Effector memory CD4-positive, alpha-beta T cell (primary cell): Measurements from ENCODE around the gene PSIP1.
A peak's percentile ranks its signal among the peaks of the same experiment; 100 is the strongest.

Source experiments
- DNase-seq, 3 donors: peaks; one replicate each; pipeline ENCODE4 v3.0.0-alpha.2; 2020
- H3K27ac ChIP-seq: 2 replicates; pipeline ENCODE4 v1.7.0; 2013; ENCODE audit warnings: mild to moderate bottlenecking, low read length, moderate library complexity; ENCODE audit not compliant: insufficient read depth, poor library complexity, severe bottlenecking
- H3K27me3 ChIP-seq: replicated peaks from 2 replicates; pipeline ENCODE4 v1.7.0; 2013; ENCODE audit warnings: mild to moderate bottlenecking, low read length; ENCODE audit not compliant: insufficient read depth, control insufficient read depth, poor library complexity, severe bottlenecking
- H3K36me3 ChIP-seq: 2 replicates; pipeline ENCODE4 v1.7.0; 2013; ENCODE audit warnings: mild to moderate bottlenecking, low read length, moderate library complexity; ENCODE audit not compliant: control insufficient read depth, insufficient read depth
- H3K4me1 ChIP-seq: 2 replicates; pipeline ENCODE4 v1.7.0; 2013; ENCODE audit warnings: low read length, mild to moderate bottlenecking; ENCODE audit not compliant: control insufficient read depth, insufficient read depth, poor library complexity, severe bottlenecking
- H3K4me3 ChIP-seq: 2 replicates; pipeline ENCODE4 v1.7.0; 2013; ENCODE audit warnings: low read length, low read depth, mild to moderate bottlenecking; ENCODE audit not compliant: insufficient read depth, poor library complexity, severe bottlenecking
- H3K9me3 ChIP-seq: 2 replicates; pipeline ENCODE4 v1.7.0; 2013; ENCODE audit warnings: mild to moderate bottlenecking, low read length, moderate library complexity; ENCODE audit not compliant: control insufficient read depth

Gene PSIP1

GRCh38 chr9:15421990-15422371 lies 88.8 kb downstream of the PSIP1 start:
- peak overlapping the region; percentile 64 for H3K27ac ChIP-seq
- H3K36me3 ChIP-seq, result peaks cover 9% of the 10 kb centered on the region
- DNase-seq, result no peak
- no peaks in the 10 kb centered on the region for H3K9me3 ChIP-seq
- H3K27me3 ChIP-seq, result no peaks in the 10 kb centered on the region
- H3K4me3 ChIP-seq, result peak overlapping the region; percentile 79
- H3K4me1 ChIP-seq, result no peaks in the 10 kb centered on the region

GRCh38 chr9:15421532-15421931 lies 89.2 kb downstream of the PSIP1 start:
- H3K4me3 ChIP-seq, result no peak overlapping the region
- no peaks in the 10 kb centered on the region for H3K27me3 ChIP-seq
- peaks cover 9% of the 10 kb centered on the region for H3K36me3 ChIP-seq
- no peak overlapping the region for H3K27ac ChIP-seq
- H3K4me1 ChIP-seq, result no peaks in the 10 kb centered on the region
- no peaks in the 10 kb centered on the region for H3K9me3 ChIP-seq
- no peak for DNase-seq

DNA sequence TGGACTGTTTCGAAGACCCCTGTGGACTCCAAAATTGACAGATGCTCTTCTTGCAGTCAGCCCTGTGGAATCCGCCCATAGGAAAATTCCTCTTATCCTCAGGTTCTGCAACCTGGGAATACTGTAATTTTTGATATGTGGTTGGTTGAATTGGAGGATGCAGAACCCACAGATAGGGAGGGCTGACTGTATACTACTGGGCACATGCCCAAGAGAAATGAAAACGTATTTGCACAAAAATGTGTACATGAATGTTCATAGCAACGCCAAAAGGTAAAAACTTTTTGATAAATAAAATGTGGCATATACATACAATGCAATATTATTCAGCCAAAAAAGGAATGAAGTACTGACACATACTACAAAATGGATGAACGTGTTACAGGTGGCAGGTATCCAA lies 90.0 kb downstream of the PSIP1 start:
- Histone ChIP-seq H3K4me3 (no peak overlapping the region), H3K27ac (no peak overlapping the region), H3K9me3 (no peaks in the 10 kb centered on the region), H3K4me1 (no peaks in the 10 kb centered on the region), H3K27me3 (no peaks in the 10 kb centered on the region), H3K36me3 (peaks cover 4% of the 10 kb centered on the region)
- DNase-seq, result no peak

DNA sequence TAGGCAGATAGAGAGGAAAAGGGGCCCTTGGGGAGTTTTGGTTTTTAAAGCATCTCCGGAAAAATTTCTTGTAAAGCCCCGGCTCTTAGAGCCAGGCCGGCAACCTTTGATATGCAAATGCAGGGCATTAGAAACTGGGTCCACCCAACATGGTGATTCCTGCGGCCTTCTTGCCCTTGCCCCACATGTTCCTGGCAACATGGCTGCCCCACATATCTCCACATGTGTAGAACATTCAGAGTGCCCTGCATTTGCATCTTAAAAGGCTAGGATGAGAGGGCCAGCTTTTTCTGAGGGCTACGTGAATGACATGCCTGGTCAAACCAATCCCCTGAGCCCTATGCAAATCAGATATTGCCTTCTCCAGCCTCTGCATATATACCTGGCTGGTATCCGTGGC lies 93.1 kb downstream of the PSIP1 start:
- no peak overlapping the region for H3K4me3 ChIP-seq
- no peak overlapping the region for H3K27ac ChIP-seq
- H3K9me3 ChIP-seq, result no peaks in the 10 kb centered on the region
- no peaks in the 10 kb centered on the region for H3K4me1 ChIP-seq
- H3K27me3 ChIP-seq, result no peaks in the 10 kb centered on the region
- H3K36me3 ChIP-seq, result no peaks in the 10 kb centered on the region
- no peak for DNase-seq

DNA sequence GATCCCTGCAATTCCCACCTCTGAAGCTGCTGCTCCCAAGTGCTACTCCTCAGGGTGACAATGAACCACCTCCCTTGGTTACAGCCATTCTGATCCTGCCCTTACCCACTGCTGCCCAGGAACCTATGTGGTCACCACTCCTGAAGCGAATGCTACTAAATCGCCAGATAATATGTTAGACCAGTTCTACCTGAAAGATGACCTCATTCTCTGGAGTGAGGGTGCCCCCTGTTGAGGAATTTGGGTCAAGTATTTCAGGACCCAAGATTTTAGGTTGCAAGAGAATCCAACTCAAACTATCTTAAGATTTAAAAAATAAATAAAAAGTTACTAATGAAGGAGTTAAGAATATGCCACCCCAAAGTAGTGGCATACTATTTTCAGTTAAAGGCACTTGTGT lies 93.9 kb downstream of the PSIP1 start:
- Histone ChIP-seq H3K36me3 (no peaks in the 10 kb centered on the region), H3K27ac (no peak overlapping the region), H3K9me3 (no peaks in the 10 kb centered on the region), H3K4me3 (no peak overlapping the region), H3K4me1 (no peaks in the 10 kb centered on the region), H3K27me3 (no peaks in the 10 kb centered on the region)
- DNase-seq, result no peak
